Mesenchymal stem cell (in vitro differentiated cells and primary cell): Measurements from ENCODE around the gene PFN3.

Experiments used
- DNase-seq: peaks from one replicate; pipeline ENCODE4 v3.0.0-alpha.2; 2013
- H2AFZ ChIP-seq: one replicate; pipeline ENCODE4 v1.6.1; 2013; ENCODE audit warnings: low read depth, mild to moderate bottlenecking, control low read depth, inconsistent platforms, low read length, moderate library complexity
- H2AK5ac ChIP-seq: 2 replicates; pipeline ENCODE4 v1.6.1; 2013; ENCODE audit warnings: low read length, moderate library complexity, mild to moderate bottlenecking, inconsistent platforms; ENCODE audit not compliant: severe bottlenecking
- H2BK120ac ChIP-seq: one replicate; pipeline ENCODE4 v1.6.1; 2013; ENCODE audit warnings: low read depth, mild to moderate bottlenecking, inconsistent platforms, low read length, moderate library complexity
- H2BK12ac ChIP-seq, 2 experiments: one replicate each; pipeline ENCODE4 v1.6.1; 2013; ENCODE audit warnings: inconsistent platforms in 2 of 2, low read length in 2 of 2, mild to moderate bottlenecking in 2 of 2, moderate library complexity in 2 of 2, control low read depth in 1 of 2
- H2BK15ac ChIP-seq: one replicate; pipeline ENCODE4 v1.6.1; 2013; ENCODE audit warnings: mild to moderate bottlenecking, low read depth, inconsistent platforms; ENCODE audit not compliant: poor library complexity, severe bottlenecking
- H2BK5ac ChIP-seq: 2 replicates; pipeline ENCODE4 v1.6.1; 2013; ENCODE audit warnings: low read depth, mild to moderate bottlenecking, low read length, control low read depth, inconsistent platforms; ENCODE audit not compliant: poor library complexity, severe bottlenecking
- H3K14ac ChIP-seq, 2 experiments: one replicate each; pipeline ENCODE4 v1.6.1; 2013; ENCODE audit warnings: inconsistent platforms in 2 of 2, low read length in 2 of 2, control low read depth in 1 of 2, mild to moderate bottlenecking in 1 of 2, moderate library complexity in 1 of 2
- H3K18ac ChIP-seq, 2 experiments: one replicate each; pipeline ENCODE4 v1.6.1; 2013; ENCODE audit warnings: inconsistent platforms in 2 of 2, low read length in 2 of 2, control low read depth in 1 of 2, low read depth in 1 of 2, mild to moderate bottlenecking in 1 of 2
- H3K23ac ChIP-seq, 2 experiments: one replicate each; pipeline ENCODE4 v1.6.1; 2013; ENCODE audit warnings: inconsistent platforms in 2 of 2, low read length in 2 of 2, mild to moderate bottlenecking in 2 of 2, moderate library complexity in 2 of 2, control low read depth in 1 of 2
- H3K27ac ChIP-seq: 2 replicates; pipeline ENCODE4 v1.5.1; 2013; ENCODE audit warnings: mild to moderate bottlenecking, moderate library complexity, low read length, control low read depth, inconsistent platforms; ENCODE audit not compliant: poor library complexity, severe bottlenecking
- H3K27me3 ChIP-seq, 2 experiments: 2 replicates each; pipeline versions ENCODE4 v1.6.1 to v1.7.0; 2013; ENCODE audit warnings: low read length in 2 of 2, mild to moderate bottlenecking in 2 of 2, moderate library complexity in 2 of 2, control low read depth in 1 of 2, inconsistent platforms in 1 of 2; ENCODE audit not compliant: control insufficient read depth in 1 of 2, insufficient read depth in 1 of 2
- H3K36me3 ChIP-seq, 2 experiments: 2 replicates each; pipeline versions ENCODE4 v1.6.1 to v1.7.0; 2013; ENCODE audit warnings: low read length in 2 of 2, control low read depth in 1 of 2, inconsistent platforms in 1 of 2, low read depth in 1 of 2, mild to moderate bottlenecking in 1 of 2; ENCODE audit not compliant: insufficient read depth in 2 of 2, control insufficient read depth in 1 of 2
- H3K4ac ChIP-seq, 2 experiments: one replicate each; pipeline ENCODE4 v1.6.1; 2013; ENCODE audit warnings: inconsistent platforms in 2 of 2, low read length in 2 of 2, mild to moderate bottlenecking in 2 of 2, moderate library complexity in 2 of 2, control low read depth in 1 of 2, low read depth in 1 of 2
- H3K4me1 ChIP-seq: 2 replicates; pipeline ENCODE4 v1.6.1; 2013; ENCODE audit warnings: low read depth, low read length, control low read depth; ENCODE audit not compliant: control insufficient read depth, insufficient read depth
- H3K4me2 ChIP-seq: 2 replicates; pipeline ENCODE4 v1.6.1; 2013; ENCODE audit warnings: low read length, mild to moderate bottlenecking, inconsistent platforms; ENCODE audit not compliant: poor library complexity, severe bottlenecking
- H3K4me3 ChIP-seq, 2 experiments: 2 replicates each; pipeline versions ENCODE4 v1.5.1 to v1.7.0; 2013; ENCODE audit warnings: low read length in 2 of 2, mild to moderate bottlenecking in 2 of 2, control low read depth in 1 of 2, low read depth in 1 of 2; ENCODE audit not compliant: insufficient read depth in 1 of 2
- H3K79me1 ChIP-seq: replicated peaks from 2 replicates; pipeline ENCODE4 v1.6.1; 2013; ENCODE audit warnings: mild to moderate bottlenecking, control low read depth, low read length, inconsistent platforms; ENCODE audit not compliant: poor library complexity, severe bottlenecking
- H3K9ac ChIP-seq: 2 replicates; pipeline ENCODE4 v1.7.0; 2013; ENCODE audit warnings: mild to moderate bottlenecking, low read length, moderate library complexity
- H3K9me3 ChIP-seq: 2 replicates; pipeline ENCODE4 v1.7.0; 2013; ENCODE audit warnings: mild to moderate bottlenecking, low read length; ENCODE audit not compliant: control insufficient read depth
- H4K8ac ChIP-seq: one replicate; pipeline ENCODE4 v1.6.1; 2013; ENCODE audit warnings: inconsistent platforms, mild to moderate bottlenecking, low read length, moderate library complexity
- H4K91ac ChIP-seq: one replicate; pipeline ENCODE4 v1.6.1; 2013; ENCODE audit warnings: mild to moderate bottlenecking, low read length, inconsistent platforms
- WGBS: methylation state at CpG from one replicate; pipeline ENCODE4 v1.1.7; 2013; ENCODE audit warnings: mixed read lengths; 5-methylcytosine and 5-hydroxymethylcytosine counted together

The PFN3 gene

DNA sequence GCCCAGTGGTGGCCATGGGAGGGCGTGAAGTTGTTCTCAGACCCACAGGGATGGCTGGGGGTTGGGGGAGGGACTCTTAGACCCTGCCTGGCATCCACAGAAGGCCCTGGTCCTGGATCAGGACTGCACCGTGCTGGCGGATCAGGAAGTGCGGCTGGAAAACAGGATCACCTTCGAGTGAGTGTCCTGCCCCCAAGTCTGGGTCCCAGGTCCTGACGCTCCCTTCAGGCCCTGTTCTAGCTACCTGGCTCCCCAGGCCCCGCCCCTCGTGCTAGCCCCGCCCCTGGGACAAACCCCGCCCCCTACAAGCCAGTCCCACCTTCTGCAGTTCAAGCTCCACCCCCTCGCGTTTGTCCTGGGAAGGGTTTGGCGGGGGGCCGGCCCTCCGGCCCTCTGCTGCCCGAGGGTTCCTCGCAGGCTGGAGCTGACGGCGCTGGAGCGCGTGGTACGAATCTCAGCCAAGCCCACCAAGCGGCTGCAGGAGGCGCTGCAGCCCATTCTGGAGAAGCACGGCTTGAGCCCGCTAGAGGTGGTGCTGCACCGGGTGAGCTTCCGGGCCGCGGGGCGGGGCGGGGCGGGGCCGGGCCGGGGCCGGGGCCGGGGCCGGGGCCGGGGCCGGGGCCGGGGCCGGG is 29.9 kb downstream of the PFN3 start:
- WGBS = 8% methylated on average over 35 of the region's 42 CpGs
- H2BK120ac ChIP-seq = no peak overlapping the region
- H3K18ac ChIP-seq = no peak overlapping the region
- no peak overlapping the region for H3K4ac ChIP-seq
- no peak overlapping the region for H2BK5ac ChIP-seq
- peak overlapping the region in 1 of 2 experiments; percentile 49 for H2BK12ac ChIP-seq
- H3K27ac ChIP-seq = no peak overlapping the region
- no peaks in the 10 kb centered on the region for H3K9me3 ChIP-seq
- no peak overlapping the region for H3K9ac ChIP-seq
- no peak overlapping the region for H2AFZ ChIP-seq
- H3K14ac ChIP-seq = no peak overlapping the region
- peaks cover 10% of the 10 kb centered on the region for H3K79me1 ChIP-seq
- peak; percentile 93 for DNase-seq
- H3K23ac ChIP-seq = no peak overlapping the region
- H2AK5ac ChIP-seq = peak overlapping the region; percentile 16
- peak overlapping the region; percentile 59 to 80 for H3K4me3 ChIP-seq
- H4K91ac ChIP-seq = no peak overlapping the region
- H3K36me3 ChIP-seq = peaks cover 0 to 14% of the 10 kb centered on the region in 2 experiments
- H3K27me3 ChIP-seq = peaks cover 0 to 43% of the 10 kb centered on the region in 2 experiments
- H3K4me2 ChIP-seq = peak overlapping the region; percentile 60
- peak overlapping the region; percentile 38 for H2BK15ac ChIP-seq
- peaks cover 39% of the 10 kb centered on the region for H3K4me1 ChIP-seq
- H4K8ac ChIP-seq = peak overlapping the region; percentile 63

DNA sequence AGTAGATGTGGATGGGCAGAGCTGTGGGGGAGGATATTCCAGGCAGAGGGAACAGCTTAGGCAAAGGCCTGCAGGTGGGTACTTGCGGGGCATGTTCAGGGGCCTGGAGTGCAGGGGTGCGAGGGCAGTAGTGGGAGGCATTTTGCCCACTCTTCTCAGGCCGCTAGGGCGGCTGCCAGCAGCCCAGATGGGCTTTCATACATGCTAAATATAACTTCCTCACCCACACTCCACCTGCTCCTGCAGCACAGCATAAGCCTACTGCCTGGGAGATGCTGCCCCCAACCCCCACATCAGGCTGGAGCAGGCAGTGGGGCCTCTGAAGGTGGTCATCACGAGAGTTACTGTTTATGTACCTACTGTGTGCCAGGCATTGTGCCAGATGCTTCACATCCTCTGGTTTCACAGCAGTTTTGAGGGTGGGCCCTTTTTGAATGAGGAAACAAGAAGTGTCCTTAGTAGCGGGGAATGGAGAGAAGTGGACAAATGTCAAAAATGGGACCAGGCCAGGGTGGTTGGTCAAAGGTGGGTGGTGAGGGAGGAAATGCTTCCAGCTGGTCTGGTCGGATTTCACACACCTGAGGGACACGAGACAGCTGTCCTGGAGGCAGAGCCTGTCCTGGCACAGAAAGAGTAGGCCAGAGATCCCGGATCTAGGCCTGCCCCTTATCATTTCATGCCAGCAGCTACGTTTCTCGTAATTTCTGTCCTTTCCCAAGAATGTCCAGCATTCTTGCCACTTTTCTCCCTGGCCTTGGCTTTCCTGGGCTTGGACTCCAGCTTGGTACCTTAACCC is 30.6 kb downstream of the PFN3 start:
- H2BK5ac ChIP-seq = no peak overlapping the region
- DNase-seq = no peak
- H3K4me3 ChIP-seq = no peak overlapping the region
- peaks cover 10% of the 10 kb centered on the region for H3K79me1 ChIP-seq
- peak overlapping the region; percentile 34 for H2AK5ac ChIP-seq
- no peak overlapping the region for H3K27ac ChIP-seq
- peaks cover 0 to 36% of the 10 kb centered on the region in 2 experiments for H3K27me3 ChIP-seq
- no peak overlapping the region for H3K23ac ChIP-seq
- H3K9ac ChIP-seq = no peak overlapping the region
- H2AFZ ChIP-seq = no peak overlapping the region
- H3K4me1 ChIP-seq = peaks cover 40% of the 10 kb centered on the region
- H3K4ac ChIP-seq = no peak overlapping the region
- H3K4me2 ChIP-seq = no peak overlapping the region
- H3K36me3 ChIP-seq = peaks cover 0 to 14% of the 10 kb centered on the region in 2 experiments
- no peak overlapping the region for H3K14ac ChIP-seq
- peak overlapping the region in 1 of 2 experiments; percentile 6 for H3K18ac ChIP-seq
- no peak overlapping the region for H4K91ac ChIP-seq
- H3K9me3 ChIP-seq = no peaks in the 10 kb centered on the region
- peak overlapping the region in 1 of 2 experiments; percentile 49 for H2BK12ac ChIP-seq
- H2BK15ac ChIP-seq = peak overlapping the region; percentile 7
- no peak overlapping the region for H2BK120ac ChIP-seq
- WGBS = 85% methylated on average over 11 of the region's 11 CpGs
- H4K8ac ChIP-seq = no peak overlapping the region

DNA sequence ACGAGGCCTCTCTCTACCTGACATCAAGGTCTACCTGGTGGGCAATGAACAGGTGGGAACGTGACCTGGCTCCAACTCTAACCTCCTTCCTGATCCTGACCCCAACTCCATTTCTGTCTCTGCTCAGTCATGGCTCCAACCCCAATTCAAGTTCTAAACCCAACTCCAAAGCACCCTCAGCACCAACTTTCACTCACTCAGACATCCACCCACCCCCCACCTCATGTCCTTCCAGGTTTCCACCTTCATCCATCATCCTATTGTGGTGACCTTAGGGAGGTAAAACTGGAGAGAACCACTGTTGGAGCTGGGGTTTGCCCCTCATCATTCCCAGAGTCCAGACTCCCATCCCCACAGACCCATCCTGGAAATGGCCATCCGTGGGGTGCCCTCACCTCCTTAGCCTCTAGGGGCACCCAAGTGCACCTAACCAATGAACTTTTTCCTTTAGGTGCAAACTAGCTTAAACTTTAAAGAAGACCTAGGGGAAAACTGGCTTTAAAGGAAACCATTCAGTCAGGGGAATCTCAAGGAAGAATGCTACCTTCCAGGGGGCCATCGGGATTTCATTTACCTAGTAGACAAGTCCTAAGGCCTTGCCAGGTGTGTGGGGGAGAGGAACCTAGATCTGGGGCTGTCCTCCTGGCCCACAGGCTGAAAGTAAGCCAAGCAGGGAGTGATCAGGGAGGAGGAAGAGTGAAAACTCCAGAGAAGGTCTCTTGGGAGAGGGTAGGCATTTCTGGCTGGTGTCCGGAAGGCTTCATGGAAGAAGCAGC is 31.4 kb downstream of the PFN3 start:
- no peak overlapping the region for H3K27ac ChIP-seq
- no peak overlapping the region for H3K14ac ChIP-seq
- H3K9me3 ChIP-seq = no peaks in the 10 kb centered on the region
- no peak overlapping the region for H3K9ac ChIP-seq
- H2BK5ac ChIP-seq = no peak overlapping the region
- peaks cover 0 to 32% of the 10 kb centered on the region in 2 experiments for H3K27me3 ChIP-seq
- H2AK5ac ChIP-seq = peak overlapping the region; percentile 34
- H4K91ac ChIP-seq = no peak overlapping the region
- H2BK120ac ChIP-seq = no peak overlapping the region
- H3K4me2 ChIP-seq = no peak overlapping the region
- H4K8ac ChIP-seq = no peak overlapping the region
- H3K23ac ChIP-seq = no peak overlapping the region
- H3K79me1 ChIP-seq = peaks cover 10% of the 10 kb centered on the region
- peaks cover 0 to 14% of the 10 kb centered on the region in 2 experiments for H3K36me3 ChIP-seq
- no peak overlapping the region for H2AFZ ChIP-seq
- H2BK12ac ChIP-seq = no peak overlapping the region
- DNase-seq = peak; percentile 49
- H2BK15ac ChIP-seq = no peak overlapping the region
- 72% methylated on average over 5 of the region's 5 CpGs for WGBS
- H3K18ac ChIP-seq = no peak overlapping the region
- no peak overlapping the region for H3K4ac ChIP-seq
- H3K4me1 ChIP-seq = peaks cover 40% of the 10 kb centered on the region
- no peak overlapping the region for H3K4me3 ChIP-seq
